AG09319 (cell line): ENCODE data around the gene MRPS21.

Source experiments
- DNase-seq: peaks from one replicate; pipeline ENCODE4 v3.0.0-alpha.2; 2010; ENCODE audit warnings: low read depth; ENCODE audit errors: extremely low read depth
- TF ChIP-seq, protein P1 (sequence below): IDR thresholded peaks from 2 replicates; pipeline ENCODE4 v1.5.1; 2011; ENCODE audit warnings: low read depth, mild to moderate bottlenecking, inconsistent platforms, low read length, moderate library complexity

Gene MRPS21

DNA sequence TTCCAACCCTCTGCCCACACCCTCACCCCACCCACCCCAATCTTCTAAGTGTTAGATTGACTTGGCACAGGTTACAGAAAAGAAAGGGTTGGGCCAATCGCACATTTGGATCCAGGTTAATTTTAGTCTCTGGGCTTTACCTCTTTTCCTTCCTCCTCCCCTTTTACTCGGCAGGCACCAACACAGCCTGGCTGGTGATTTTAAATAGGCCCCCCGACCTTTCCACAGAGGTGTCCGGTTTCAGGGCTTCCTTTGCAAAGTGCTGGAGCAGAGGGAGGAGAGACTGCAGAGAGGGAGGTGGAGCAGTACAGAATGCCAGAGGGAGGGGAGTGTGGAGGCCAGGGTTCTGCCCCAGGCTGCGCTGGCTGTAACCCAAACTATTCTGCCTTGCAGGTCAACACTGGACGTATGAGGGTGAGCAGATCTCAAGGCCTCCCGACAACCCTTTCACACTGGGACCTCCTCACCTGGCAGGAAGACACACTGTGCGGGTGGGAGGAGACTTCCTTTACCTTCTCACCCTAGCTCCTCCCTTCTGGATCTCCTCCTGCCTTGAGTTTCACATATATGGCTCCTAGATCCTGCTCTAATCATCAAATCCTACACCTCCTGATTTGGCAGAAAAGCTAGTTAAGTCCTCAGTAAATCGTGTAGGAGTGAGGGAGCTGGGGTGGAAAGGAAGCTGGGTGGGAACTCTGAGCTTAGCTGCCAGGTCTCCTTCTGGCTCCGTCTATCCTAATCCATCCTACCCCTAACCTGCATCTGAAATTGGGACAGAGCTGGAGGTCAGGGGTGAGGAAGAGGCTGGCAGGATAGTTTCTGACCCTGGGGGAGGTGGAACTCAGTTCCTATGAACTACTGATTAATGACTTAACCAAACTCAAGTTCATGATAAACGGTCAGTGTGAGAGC, 33.6 kb upstream of the MRPS21 start:
- TF ChIP-seq, protein P1, sequence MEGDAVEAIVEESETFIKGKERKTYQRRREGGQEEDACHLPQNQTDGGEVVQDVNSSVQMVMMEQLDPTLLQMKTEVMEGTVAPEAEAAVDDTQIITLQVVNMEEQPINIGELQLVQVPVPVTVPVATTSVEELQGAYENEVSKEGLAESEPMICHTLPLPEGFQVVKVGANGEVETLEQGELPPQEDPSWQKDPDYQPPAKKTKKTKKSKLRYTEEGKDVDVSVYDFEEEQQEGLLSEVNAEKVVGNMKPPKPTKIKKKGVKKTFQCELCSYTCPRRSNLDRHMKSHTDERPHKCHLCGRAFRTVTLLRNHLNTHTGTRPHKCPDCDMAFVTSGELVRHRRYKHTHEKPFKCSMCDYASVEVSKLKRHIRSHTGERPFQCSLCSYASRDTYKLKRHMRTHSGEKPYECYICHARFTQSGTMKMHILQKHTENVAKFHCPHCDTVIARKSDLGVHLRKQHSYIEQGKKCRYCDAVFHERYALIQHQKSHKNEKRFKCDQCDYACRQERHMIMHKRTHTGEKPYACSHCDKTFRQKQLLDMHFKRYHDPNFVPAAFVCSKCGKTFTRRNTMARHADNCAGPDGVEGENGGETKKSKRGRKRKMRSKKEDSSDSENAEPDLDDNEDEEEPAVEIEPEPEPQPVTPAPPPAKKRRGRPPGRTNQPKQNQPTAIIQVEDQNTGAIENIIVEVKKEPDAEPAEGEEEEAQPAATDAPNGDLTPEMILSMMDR, result no peak
- no peak for DNase-seq

DNA sequence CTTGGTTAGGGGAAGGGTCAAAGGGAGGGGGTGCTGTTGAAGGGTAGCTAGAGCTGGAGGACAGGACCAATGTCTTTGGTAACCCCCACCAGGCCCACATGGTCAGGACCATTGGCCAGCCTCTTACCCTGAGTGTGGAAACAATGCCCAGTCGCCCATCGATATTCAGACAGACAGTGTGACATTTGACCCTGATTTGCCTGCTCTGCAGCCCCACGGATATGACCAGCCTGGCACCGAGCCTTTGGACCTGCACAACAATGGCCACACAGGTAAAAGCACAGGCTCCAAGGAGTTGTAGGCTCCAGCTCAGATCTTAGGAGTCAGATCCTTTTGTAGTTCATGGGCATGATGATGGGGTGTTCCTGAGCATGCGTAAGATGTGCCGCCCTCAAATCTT, 32.3 kb upstream of the MRPS21 start:
- DNase-seq, result no peak
- TF ChIP-seq, protein P1, result no peak

DNA sequence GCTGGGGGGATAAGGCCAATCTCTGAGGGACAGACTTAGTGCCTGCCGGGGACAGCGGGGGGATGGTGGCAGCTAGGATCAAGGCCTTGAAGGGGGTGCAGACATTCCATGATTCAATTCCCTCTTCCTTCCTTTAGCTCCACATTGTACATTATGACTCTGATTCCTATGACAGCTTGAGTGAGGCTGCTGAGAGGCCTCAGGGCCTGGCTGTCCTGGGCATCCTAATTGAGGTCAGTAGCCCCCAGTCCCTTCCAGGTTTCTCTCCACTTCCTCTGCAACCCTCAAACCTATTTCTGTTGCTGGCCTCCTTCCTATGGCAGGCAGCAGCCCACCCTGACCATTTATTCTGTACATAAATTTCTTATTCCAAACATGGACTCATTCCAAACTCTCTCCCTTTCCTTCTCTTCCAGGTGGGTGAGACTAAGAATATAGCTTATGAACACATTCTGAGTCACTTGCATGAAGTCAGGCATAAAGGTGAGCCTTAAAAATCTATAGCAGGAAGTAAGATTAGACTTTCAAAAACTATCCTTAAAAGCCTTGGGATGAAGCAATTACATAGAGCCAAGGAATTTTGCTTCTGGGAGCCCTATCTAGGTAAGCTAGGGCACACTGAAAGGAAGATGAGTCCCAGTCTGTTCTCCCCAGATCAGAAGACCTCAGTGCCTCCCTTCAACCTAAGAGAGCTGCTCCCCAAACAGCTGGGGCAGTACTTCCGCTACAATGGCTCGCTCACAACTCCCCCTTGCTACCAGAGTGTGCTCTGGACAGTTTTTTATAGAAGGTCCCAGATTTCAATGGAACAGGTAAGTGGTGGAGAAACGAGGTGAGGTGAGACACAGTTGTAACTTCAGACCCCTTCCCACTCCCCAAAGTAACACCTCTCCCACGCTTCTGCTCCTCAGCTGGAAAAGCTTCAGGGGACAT, 31.0 kb upstream of the MRPS21 start:
- TF ChIP-seq, protein P1, result no peak
- no peak for DNase-seq

DNA sequence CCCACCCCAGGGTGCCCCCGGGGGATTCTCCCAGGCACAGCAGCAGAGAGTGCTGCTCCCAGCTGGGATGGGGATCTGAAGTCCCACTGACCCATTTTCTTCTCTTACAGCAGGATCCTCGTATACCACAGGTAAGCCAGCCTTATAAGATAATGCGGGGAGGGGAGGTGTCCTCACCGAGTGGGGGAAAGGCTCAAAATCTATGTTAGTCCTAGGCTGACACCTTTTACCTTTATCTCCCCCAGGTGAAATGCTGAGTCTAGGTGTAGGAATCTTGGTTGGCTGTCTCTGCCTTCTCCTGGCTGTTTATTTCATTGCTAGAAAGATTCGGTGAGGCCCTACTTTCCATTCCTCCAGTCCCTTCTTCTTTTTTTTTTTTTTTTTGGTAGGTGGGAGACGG, 30.1 kb upstream of the MRPS21 start:
- TF ChIP-seq, protein P1, result no peak
- DNase-seq, result no peak

DNA sequence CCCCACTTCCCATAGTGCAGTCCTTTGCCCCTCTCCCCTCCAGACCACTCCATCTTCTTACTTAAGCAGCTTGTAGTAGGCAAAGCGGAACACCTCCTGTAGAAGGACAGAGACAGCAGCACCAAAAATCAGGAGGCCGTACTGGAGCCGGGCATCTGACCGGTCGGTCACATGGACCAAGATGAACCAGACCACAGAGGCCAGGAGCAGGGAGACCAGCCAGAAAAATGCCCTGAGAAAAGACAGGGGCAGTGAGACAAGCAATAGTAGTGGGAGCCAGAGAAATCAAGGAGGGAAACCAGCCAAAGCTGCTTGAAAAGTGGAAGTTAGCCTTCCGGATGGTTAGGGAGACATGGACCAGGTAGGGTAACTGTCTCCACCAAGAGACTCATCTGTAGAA, 25.8 kb upstream of the MRPS21 start:
- TF ChIP-seq, protein P1, result no peak
- no peak for DNase-seq

DNA sequence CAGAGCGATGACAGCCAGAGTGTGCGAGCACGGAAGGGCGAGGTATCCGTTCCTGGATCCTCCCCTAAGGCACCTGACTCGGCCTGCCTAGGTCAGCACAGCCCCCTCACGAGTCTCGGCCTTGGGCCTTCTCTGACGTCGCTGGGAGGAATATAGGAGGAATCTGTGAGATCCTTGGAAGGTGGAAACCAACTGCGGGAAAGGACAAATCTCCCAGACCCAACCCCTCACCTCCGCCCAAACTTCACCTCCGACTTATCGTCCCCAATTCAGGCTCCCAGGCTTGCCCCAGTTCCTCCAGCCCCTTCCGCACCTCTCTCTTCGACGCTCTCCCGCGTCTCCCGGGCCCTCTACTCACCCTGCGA, 25.3 kb upstream of the MRPS21 start:
- no peak for DNase-seq
- TF ChIP-seq, protein P1, result no peak
